Transverse colon (tissue), 4 donors: Measurements from ENCODE around the gene RNLS. TPM values are rescaled to one million over a fixed set of nuclear protein-coding genes. Genes with fewer than 3 reads are reported as not detected.
"Not testable (repeated sequence)": the region's sequence is repeated elsewhere in the genome, so short reads cannot be mapped to it uniquely, and the experiment has no call there.

Experiments used
- DNase-seq: peaks from one replicate; pipeline ENCODE4 v3.0.0-alpha.2; 2019
- H3K27ac ChIP-seq, 4 donors: fragments of 200-600 bp; sonication (generic); 2 replicates each; pipeline ENCODE4 v1.5.1; 2016 to 2018; ENCODE audit warnings: inconsistent platforms in 4 of 4
- H3K27me3 ChIP-seq: fragments of 200-600 bp; sonication (generic); 2 replicates; pipeline ENCODE4 v1.5.1; 2017; ENCODE audit warnings: inconsistent platforms
- H3K36me3 ChIP-seq, 4 donors: fragments of 200-600 bp; sonication (generic); 2 replicates each; pipeline ENCODE4 v1.5.1; 2017 to 2019; ENCODE audit warnings: inconsistent platforms in 4 of 4
- H3K4me1 ChIP-seq, 4 donors: fragments of 200-600 bp; sonication (generic); 2 replicates each; pipeline ENCODE4 v1.5.1; 2017 to 2020; ENCODE audit warnings: inconsistent platforms in 4 of 4
- H3K4me3 ChIP-seq, 4 donors: fragments of 200-600 bp; sonication (generic); 1 replicate in 1 of 4; 2 replicates in 3 of 4; pipeline versions ENCODE4 v1.5.1 to v1.6.1; 2017 to 2019; ENCODE audit warnings: inconsistent platforms in 4 of 4
- H3K9me3 ChIP-seq, 2 donors: fragments of 200-600 bp; sonication (generic); 2 replicates each; pipeline ENCODE4 v1.5.1; 2017 to 2019; ENCODE audit warnings: inconsistent platforms in 2 of 2
- CTCF ChIP-seq, 5 experiments: fragments of 200-600 bp in 3 of 5; fragments of 450-650 bp in 2 of 5; sonication (generic) in 3 of 5; IDR thresholded peaks; 1 replicate in 2 of 5; 2 replicates in 3 of 5; pipeline ENCODE4 v1.5.1; 2016 to 2017; ENCODE audit warnings: antibody characterized with exemption in 5 of 5, inconsistent platforms in 3 of 5, mild to moderate bottlenecking in 2 of 5, moderate library complexity in 1 of 5
- EP300 ChIP-seq: sonication (generic); formaldehyde crosslinking; IDR thresholded peaks from one replicate; pipeline ENCODE4 v1.6.1; 2017; ENCODE audit warnings: antibody characterized with exemption, low read depth
- POLR2A ChIP-seq: fragments of 450-650 bp; IDR thresholded peaks from one replicate; pipeline ENCODE4 v1.6.1; 2016; ENCODE audit warnings: antibody characterized with exemption, mild to moderate bottlenecking, moderate library complexity
- POLR2AphosphoS5 ChIP-seq, 3 donors: sonication (generic); formaldehyde crosslinking; IDR thresholded peaks; one replicate each; pipeline ENCODE4 v1.6.1; 2016; ENCODE audit warnings: antibody characterized with exemption in 3 of 3
- WGBS, 2 donors: methylation state at CpG; one replicate each; pipeline ENCODE4 v1.1.5; 2018; ENCODE audit warnings: low coverage in 1 of 2; 5-methylcytosine and 5-hydroxymethylcytosine counted together
- in situ Hi-C, 4 donors: fragments of 200-750 bp; cut with MboI; loops; one replicate each; pipeline versions ENCODE4 v1.15.0 to v1.15.1; 2017; ENCODE audit warnings: low sequenced_read_pairs in 3 of 4, low pct_ligation_motif_present in 1 of 4, low pct_unique_long_range_greater_than_20kb in 1 of 4
- intact Hi-C: fragments of 100-400 bp; cut with DNase I; formaldehyde crosslinking; loops from one replicate; pipeline ENCODE4 v1.15.1; 2023; ENCODE audit warnings: low total_unique reads
- total RNA-seq, 4 donors: library from RNA; depleted of rRNA; stranded (reverse); fragments of >200 nt; gene quantifications; one replicate each; pipeline ENCODE4 v1.1.0, GENCODE V29; 2016

The RNLS gene
- total RNA-seq, 4 donors from 2014 or later: 2.4 to 78.2 (median 28.9) TPM

- Histone ChIP-seq H3K27me3 (no peaks in the 10 kb centered on the region), H3K27ac (no peak overlapping the region), H3K9me3 (no peaks in the 10 kb centered on the region), H3K36me3 (no peaks in the 10 kb centered on the region), H3K4me3 (no peak overlapping the region), H3K4me1 (peaks cover 0 to 9% (median 4%) of the 10 kb centered on the region in 4 donors)
- in situ Hi-C loops (no loop called here), intact Hi-C loops (no loop called here)
- no peak for DNase-seq
- 50% methylated on average over 1 of the region's 1 CpG; no CpG with 5 or more reads in 1 of the 2 donors for whole genome bisulfite sequencing, 2 donors
- TF ChIP-seq POLR2A (no peak), EP300 (no peak), POLR2AphosphoS5 (IDR thresholded peaks at IDR 0.05) (no peak), CTCF (IDR thresholded peaks at IDR 0.05) (no peak)
Measured at GRCh38 chr10:88489107-88489506, 94.0 kb downstream of the RNLS start.

GRCh38 chr10:88486816-88487215 is 96.3 kb downstream of the RNLS start:
- H3K9me3 ChIP-seq, DNase-seq, intact Hi-C loops, in situ Hi-C loops, H3K36me3 ChIP-seq, H3K27ac ChIP-seq, H3K4me3 ChIP-seq, H3K4me1 ChIP-seq, H3K27me3 ChIP-seq: not testable (repeated sequence)
- 94 to 100% methylated on average over 2 of the region's 2 CpGs for WGBS, 2 donors

DNA sequence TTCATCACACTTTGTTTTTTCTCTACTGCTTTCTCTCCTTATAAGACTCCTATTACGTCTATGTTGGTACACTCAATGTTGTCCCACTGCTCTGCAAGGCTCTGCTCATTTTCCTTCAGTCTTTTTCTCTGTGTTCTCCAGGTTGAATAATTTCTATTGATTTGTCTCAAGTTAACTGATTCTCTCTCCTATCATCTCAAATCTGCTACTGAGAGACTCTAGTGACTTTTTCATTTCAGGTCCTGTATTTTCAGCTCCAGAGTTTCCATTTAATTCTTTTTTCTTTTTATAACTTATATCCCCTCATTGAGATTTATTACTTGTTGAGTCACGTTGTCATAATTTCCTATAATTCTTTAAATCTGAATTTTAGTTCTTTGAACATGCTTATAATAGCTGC is 100.9 kb downstream of the RNLS start:
- WGBS, 2 donors: 80 to 92% methylated on average over 2 of the region's 2 CpGs
- H3K36me3 ChIP-seq: no peaks in the 10 kb centered on the region
- TF ChIP-seq POLR2AphosphoS5 (IDR thresholded peaks at IDR 0.05) (no peak), POLR2A (no peak), EP300 (no peak), CTCF (IDR thresholded peaks at IDR 0.05) (no peak)
- H3K27me3 ChIP-seq: no peaks in the 10 kb centered on the region
- H3K4me1 ChIP-seq: no peaks in the 10 kb centered on the region
- DNase-seq: no peak
- in situ Hi-C loops (no loop called here), intact Hi-C loops (no loop called here)
- no peaks in the 10 kb centered on the region for H3K9me3 ChIP-seq
- H3K27ac ChIP-seq: no peak overlapping the region
- no peak overlapping the region for H3K4me3 ChIP-seq

GRCh38 chr10:88478256-88478655 is 104.9 kb downstream of the RNLS start:
- in situ Hi-C loops (no loop called here), intact Hi-C loops (no loop called here)
- no peak overlapping the region for H3K27ac ChIP-seq
- no peaks in the 10 kb centered on the region for H3K36me3 ChIP-seq
- H3K9me3 ChIP-seq: no peaks in the 10 kb centered on the region
- H3K27me3 ChIP-seq: no peaks in the 10 kb centered on the region
- WGBS, 2 donors: 89 to 100% methylated on average over 2 of the region's 2 CpGs
- no peak for TF ChIP-seq POLR2A
- TF ChIP-seq CTCF (IDR thresholded peaks at IDR 0.05): no peak
- no peak for TF ChIP-seq EP300
- TF ChIP-seq POLR2AphosphoS5 (IDR thresholded peaks at IDR 0.05): no peak
- DNase-seq: no peak
- H3K4me3 ChIP-seq: no peak overlapping the region
- H3K4me1 ChIP-seq: peaks cover 0 to 14% (median 11%) of the 10 kb centered on the region in 4 donors

DNA sequence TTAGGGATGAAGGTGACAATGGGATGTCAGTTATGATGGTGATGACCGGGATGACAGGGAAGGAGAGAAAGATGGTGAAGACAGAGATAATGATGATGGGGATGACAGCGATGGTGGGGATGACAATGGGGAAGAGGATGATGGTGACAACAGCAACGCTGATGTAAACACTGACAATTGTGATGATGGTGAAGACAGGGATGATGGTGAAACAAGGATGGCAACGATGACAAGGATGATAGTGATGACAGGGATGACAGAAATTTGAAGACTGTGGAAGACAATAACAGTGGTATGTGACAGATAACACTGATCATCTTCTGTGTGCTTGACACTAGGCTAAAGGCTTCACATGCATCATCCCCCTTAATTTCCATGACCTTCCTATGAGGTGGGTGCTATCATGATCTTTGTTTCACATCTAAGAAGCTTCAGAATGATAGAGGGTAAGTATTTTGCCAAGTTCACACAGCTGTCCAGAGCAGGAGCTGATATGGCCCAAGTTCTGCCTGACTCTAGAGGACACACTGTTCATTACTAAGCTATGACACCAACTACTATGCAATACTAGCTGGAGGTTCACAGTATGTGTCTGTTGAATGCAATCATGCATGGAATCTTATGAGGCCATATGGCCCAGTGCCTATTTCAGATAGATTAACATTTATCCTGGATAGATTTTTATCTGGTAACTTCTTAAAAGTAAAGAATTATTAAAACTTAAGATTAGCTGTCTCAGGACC is 105.6 kb downstream of the RNLS start:
- no peaks in the 10 kb centered on the region for H3K27me3 ChIP-seq
- H3K4me3 ChIP-seq: no peak overlapping the region
- H3K4me1 ChIP-seq: peaks cover 0 to 14% (median 11%) of the 10 kb centered on the region in 4 donors
- no peaks in the 10 kb centered on the region for H3K9me3 ChIP-seq
- TF ChIP-seq POLR2AphosphoS5 (IDR thresholded peaks at IDR 0.05) (no peak), CTCF (IDR thresholded peaks at IDR 0.05) (no peak), EP300 (no peak), POLR2A (no peak)
- WGBS, 2 donors: 90 to 94% methylated on average over 3 to 4 of the region's 4 CpGs
- no peak overlapping the region for H3K27ac ChIP-seq
- intact Hi-C loops: no loop called here
- in situ Hi-C loops: no loop called here
- no peak for DNase-seq
- no peaks in the 10 kb centered on the region for H3K36me3 ChIP-seq
